HG02973 (cell line): Measurements from ENCODE around the gene SSU72.

Experiments used
- ATAC-seq: cut with Tn5 transposase; IDR thresholded peaks from one replicate; pipeline ENCODE4 v1.9.1; 2021; ENCODE audit warnings: moderate library complexity; ENCODE audit not compliant: unreplicated experiment

Gene SSU72

GRCh38 chr1:1612104-1612400 is 37.4 kb upstream of the SSU72 start:
- ATAC-seq: no peak

DNA sequence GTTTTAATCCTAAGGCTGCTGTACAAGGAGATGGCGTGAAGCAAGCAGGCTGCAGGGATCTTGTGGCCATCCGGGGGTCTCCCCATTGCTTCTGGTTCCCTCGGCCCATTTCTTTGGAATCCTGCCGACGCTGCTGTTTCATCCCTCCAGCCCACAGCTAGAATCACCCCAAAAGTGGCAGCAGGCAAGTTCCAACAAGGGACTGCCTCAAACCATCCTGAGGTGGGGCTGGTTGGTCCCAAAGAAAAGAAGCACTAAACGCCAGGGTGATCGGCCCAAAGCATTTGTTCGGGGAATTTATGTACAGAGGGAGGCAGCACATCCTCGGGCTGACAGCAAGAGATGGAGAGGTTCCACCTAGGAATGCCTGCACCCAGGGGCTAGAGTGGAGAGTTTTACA is 36.1 kb upstream of the SSU72 start:
- no peak for ATAC-seq

GRCh38 chr1:1609822-1610485 is 35.3 kb upstream of the SSU72 start:
- ATAC-seq: no peak

- ATAC-seq: no peak
Measured at GRCh38 chr1:1606232-1606631, 31.6 kb upstream of the SSU72 start.

DNA sequence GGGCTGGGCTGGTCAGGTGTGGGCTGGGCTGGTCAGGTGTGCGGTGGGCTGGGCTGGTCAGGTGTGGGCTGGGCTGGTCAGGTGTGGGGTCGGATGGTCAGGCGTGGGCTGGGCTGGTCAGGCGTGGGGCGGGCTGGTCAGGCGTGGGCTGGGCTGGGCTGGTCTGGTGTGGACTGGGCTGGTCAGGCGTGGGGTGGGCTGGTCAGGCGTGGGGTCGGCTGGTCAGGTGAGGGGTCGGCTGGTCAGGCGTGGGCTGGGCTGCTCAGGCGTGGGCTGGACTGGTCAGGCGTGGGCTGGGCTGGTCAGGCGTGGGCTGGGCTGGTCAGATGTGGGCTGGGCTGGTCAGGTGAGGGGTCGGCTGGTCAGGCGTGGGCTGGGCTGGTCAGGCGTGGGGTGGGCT is 31.1 kb upstream of the SSU72 start:
- ATAC-seq: no peak

DNA sequence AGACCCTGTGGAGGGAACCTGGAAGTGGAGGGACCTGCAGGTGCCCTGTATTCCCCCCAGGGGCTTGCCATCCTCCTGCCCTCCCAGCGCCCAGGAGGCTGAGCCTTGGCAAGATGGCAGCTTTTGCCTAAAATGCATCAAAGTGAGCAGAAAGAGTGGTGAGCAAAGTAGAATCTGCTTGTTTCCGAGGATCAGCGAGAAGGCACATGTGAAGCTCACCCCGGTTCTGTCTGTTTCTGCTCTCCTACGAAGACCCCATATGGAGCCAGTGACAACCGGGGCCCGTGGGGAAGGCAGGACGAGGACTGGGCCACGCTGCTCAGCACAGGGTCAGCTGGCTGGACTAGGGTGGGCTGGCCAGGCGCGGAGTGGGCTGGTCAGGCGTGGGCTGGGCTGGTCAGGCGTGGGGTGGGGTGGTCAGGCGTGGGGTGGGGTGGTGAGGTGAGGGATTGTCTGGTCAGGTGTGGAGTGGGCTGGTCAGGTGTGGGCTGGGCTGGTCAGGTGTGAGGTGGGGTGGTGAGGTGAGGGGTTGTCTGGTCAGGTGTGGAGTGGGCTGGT is 30.4 kb upstream of the SSU72 start:
- no peak for ATAC-seq

GRCh38 chr1:1604374-1605033 is 29.8 kb upstream of the SSU72 start:
- ATAC-seq: no peak

DNA sequence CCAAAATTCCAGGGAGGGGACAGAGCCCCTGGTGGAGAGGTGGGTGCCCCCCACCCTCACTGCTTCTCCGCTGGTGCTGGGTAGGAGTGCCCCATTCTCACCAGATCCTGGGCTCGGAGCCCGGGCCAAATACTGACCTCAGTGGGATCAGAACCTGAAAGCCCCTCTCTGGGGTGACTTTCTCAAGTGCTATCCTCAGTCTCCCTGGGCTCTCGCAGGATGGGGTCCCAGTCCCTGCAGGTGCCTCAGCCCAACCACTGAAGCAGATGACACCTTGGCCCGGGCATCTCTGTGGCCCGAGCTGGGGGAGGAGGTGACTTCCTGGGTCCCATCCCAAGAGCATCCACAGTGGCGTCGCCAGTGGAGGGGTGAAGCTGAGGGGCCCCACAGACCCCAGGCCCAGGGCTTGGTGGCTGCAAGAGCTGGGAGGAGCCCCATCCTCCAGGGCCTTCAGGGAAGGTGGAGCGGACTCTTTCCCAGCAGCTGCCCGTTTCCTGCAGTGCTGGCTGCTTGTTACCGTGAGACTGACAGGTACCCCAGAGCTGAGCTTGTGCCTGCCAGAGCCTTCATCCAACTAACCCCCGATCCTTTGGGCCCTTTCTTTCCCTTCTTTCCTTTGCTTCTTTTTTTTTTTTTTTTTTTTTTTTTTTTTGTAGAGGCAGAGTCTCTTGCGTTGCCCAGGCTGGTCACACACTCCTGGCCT is 29.2 kb upstream of the SSU72 start:
- ATAC-seq: no peak

DNA sequence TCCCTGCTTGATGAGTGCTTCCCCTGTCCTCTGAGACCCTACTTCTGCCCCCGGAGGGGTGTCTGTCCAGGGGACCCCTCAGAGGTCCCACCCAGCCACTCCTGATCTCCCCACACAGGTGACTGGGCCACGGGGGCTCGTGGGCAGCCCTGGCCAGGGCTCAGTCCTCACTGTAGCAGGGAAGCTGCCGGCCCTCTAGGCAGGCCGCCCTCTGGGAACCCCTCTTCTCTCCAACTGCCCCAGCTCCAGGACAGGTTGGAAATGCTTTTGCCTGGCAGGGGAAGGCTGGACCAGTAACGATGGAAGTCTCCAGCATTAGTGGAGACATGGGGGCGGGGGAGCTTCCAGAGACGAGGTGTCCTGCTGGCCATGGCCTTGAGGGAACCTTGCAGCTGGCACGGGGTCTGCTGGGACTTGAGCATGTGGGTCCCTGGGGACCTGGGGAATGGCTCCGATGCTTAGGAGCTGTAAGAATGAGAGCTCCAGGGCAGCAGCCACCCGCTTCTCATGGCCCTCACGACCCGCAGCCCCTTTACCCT is 28.4 kb upstream of the SSU72 start:
- no peak for ATAC-seq

GRCh38 chr1:1602304-1602967 is 27.8 kb upstream of the SSU72 start:
- no peak for ATAC-seq

DNA sequence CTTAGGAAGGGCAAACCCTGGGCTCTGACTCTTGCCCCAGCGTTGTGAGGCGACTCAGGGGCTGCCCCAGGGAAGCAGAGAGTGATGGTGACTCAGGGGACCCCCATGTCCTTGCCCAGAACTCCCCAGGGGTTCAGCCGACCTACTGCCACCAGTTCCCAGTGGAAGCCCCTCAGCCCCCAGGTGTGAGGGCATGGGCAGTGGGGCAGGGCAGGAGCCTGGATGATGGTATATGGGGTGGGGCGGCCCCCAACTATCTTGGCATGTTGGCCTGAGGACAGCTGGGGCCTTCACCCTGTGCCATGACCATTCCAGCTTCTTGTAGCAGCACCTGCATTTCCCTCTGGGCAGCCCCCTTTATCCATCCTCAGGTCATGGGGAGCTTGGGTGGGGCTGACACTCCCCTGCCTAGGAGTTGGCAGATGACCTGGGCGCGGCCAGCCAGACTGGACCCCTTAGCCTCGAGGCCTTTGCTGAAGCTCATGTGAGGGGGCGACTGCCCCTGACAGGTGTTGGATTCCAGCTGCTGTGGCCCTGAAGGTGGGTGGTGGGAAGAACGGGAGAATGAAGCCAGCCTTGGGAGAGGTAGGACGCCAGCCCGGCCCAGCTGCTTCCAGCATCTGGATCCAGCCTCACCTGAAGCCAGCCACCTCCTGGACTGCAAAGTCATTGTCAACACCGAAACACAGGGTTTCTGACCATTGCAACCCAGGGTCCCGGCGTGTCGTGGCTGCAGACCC is 27.1 kb upstream of the SSU72 start:
- ATAC-seq: no peak

DNA sequence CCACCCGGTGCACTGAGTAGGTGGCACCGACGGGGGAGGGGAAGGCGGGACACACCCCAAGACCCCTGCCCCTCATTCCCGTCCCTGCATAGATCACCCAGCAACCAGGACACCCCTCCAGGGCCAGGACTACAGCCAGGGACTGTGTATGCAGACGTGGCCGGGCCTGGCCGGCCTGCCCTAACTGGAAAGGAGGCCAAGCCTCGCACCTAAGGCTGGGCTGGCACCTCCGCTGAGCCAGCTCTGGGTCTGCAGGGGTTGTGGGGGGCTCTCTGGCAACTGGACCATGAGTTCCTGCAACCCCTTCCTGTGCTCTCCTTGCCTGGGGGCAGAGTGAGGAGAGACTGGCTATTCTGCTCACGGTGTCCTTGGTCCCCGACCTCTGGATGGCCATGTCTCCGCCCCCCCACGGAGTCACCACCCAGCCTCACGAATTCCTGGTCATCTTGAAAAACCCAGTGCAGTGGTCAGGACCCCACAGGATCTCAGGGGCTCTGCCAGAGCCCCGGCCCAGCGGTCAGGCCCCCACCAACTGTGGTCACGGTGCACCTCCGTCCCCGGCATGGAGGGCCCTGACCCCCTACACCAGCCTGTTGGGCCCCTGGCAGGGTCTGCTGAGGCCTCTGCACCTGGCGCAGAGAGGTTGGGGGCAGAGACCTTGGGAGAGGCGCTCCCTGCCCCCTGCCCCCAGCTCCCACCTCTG is 26.3 kb upstream of the SSU72 start:
- ATAC-seq: no peak

DNA sequence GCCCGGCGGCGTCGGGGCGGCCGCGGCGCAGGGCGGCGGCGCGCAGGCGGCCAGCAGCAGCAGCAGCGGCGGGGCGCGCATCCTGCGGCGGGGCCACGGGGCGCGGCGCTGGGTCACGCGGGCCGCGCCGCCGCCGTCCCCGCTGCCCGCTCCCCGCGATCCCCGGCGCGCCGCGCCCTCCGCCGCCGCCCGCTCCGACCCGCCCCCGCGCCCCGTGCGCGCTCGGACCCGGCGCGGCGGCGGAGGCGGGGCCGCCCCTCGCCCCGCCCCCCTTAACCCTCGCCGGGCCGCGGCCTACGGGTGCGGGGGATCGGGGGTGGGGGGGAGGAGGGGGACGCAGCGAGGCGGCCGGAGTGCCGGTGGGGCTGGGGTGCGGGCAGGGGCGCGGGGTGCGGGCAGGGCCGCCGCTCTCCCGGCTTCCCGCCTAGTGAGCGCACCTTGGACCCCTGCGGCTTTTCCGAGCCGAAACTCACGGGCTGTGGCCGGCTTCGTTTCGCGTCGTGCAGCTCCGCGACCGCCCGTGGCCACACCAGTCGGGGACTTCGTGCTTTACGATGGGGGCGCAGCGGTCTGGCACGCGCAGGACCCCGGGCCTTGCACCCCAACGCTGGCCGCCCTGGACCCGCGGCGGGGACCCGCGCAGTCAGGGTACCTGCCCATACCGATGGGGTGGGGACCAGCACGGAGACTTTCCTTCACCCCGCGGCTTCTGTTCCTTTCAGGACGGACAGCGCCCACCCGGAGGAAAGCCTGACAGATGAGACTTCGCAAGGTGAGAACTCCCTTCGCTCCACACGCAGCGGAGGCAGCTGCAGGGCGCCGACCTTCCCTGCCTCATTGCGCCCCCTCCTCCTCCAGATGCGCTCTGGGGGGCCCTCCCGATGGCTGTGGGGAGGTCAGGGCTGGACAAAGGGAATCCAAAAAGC is 25.5 kb upstream of the SSU72 start, which contains the start of gene FNDC10:
FNDC10 (minus strand) TSS at position 201 of the 926 bp plus-strand sequence; CDS start at position 81, 120 bp downstream.
- ATAC-seq: no peak

GRCh38 chr1:1599030-1599934 is 24.6 kb upstream of the SSU72 start:
- ATAC-seq: no peak

DNA sequence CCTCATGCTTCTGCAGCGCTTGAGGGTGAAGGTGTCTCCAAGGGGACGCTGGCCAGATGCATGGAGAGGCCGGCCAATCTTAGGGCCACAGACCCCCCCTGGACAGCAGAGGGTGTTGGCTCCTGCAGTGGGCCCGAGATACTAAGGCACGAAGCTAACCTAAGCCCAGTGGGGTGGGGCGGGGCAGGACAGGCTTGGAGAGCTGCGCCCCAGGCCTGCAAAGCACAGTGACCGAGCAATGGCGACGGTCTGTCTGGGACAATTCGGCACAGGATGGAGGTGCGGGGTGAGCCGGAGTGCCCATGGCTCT is 24.0 kb upstream of the SSU72 start:
- no peak for ATAC-seq

GRCh38 chr1:1598051-1598719 is 23.5 kb upstream of the SSU72 start:
- ATAC-seq: no peak

DNA sequence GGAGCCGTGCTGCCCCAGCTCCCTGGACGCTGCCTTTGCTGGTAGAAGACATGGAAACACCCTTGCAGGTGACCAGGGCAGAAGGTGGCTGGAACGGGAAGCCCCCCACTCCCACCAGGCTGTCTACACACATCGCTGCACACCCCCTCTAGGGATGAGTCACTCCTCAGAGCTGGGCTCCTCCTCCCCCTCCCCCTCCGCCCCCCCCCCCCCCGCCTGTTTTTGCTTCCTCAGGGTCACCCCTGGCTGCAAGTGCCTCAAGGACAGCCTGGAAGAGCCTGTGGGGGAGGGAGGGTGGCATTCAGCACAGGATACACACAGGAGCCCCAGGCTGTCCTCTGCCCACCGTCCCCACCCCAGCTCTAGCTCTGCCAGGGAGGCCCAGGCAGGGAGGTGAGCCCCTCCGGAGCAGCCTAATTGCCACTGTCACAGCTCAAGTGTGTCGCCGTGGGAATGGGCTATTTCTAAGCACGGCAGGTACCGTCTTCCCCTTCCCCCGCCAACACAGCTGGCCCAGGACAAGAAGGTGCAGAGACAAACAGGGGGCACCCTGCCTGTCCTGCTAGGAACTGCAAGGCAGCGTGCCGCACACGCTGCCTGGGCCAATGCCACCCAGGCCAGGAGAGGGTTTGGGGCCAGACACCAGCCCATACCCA is 22.7 kb upstream of the SSU72 start:
- ATAC-seq: no peak
